Stimulated activated CD8-positive, alpha-beta memory T cell treated with anti-CD3 and anti-CD28 coated beads, Interleukin-15, amount 100 ng/mL, for 48 hours (primary cell): ENCODE results near the gene PRKCQ.
"Not testable (repeated sequence)": the region's sequence is repeated elsewhere in the genome, so short reads cannot be mapped to it uniquely, and the experiment has no call there.

Experiments used
- DNase-seq, 2 donors: peaks; one replicate each; pipeline ENCODE4 v3.0.0-alpha.2; 2020; ENCODE audit warnings: low read depth in 2 of 2

The PRKCQ gene

DNA sequence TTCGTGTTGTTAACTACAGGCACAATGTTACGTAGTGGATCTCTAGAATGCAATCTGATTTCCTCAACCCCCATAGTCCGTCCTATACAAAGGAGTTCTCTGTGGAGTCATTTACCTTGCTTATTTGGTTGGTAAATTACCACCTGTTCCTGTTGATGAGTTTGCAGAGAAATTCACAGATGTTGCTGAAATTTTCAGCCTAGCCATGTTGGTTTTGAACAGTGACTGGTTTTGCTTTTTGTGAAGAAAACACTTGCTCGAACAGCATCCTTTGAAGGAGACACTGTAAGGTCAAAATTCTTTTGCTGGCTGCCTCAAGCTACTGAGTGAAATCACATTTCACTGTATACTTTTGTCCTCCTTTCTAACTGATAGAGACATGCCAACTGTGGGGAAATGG, 15.4 kb upstream of the PRKCQ start:
- DNase-seq = no peak

DNA sequence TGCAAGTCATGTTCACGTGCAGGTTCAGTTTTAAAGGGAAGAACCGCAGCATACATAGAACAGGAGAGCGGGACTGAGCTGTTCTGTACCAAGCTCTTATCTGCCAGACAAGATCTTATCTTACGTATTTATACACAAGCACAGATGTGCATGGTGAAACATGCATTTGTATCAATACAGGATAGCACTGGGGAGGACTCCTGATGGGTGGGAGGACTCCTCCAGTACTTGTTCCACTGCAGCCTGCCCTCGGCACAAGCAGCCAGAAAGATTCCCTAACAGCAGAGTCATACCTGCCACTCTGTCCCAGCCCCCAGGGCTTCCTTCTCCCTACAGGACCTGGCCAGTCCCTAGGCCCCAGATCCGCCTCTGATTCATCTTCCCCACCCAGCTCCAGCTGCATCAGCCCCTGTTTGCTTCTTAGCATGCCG, 13.2 kb upstream of the PRKCQ start:
- no peak for DNase-seq

DNA sequence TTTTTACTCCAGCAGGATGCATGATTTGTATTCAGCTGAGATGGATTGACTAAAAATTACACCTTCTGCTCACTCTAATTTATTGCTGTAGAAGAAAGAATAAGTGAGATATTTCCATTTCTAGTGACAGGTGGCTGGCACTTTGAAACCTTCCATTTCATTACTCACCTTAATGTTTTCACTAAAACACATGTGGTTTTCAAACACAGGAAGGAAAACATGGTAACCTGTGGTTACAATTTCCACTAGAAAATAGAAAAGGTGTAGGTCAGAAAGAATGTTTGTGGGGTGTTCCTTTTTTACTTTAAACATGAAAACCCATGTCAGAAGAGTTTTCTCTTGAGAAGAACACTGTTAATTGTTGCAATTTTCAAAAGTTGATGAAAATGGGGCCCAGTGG, 12.0 kb upstream of the PRKCQ start:
- DNase-seq = no peak

DNA sequence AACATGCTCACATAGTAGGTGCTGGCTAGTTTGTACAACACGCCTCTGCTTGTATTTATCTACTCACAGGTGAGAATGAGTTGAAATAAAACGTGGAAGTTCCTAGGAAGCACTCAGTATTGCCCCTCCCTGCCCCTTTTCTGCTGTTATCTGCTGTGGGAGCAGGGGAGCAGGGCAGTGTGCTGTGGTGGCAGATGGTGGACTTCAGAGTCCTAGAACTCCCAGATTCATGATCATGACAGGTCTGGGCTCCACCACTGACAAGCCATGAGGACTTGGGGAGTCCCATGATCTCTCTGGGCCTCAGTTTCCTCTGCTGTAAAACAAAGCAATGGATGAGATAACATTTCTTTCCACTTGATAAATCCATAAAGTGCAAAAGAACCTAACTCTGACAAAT, 11.6 kb upstream of the PRKCQ start:
- DNase-seq = no peak

DNA sequence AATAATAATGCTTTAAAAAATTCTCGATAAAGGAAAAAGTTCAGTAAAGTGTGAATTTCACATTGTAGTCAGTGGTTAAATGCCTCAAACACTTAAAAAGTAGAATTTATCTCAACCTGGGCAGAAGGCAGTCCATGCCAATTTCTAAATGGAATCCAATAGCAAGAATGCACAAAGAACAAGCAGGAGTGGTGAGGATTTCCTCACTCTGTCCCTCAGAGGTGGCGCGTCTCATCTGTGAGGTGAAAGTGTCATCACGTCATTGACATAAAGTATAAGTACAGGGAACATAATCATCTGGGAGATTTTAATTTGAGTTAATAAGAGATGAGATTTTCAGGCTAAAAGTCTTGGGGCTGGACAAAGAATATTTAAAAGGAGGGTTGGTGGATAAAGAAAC, 10.0 kb upstream of the PRKCQ start:
- DNase-seq = no peak

DNA sequence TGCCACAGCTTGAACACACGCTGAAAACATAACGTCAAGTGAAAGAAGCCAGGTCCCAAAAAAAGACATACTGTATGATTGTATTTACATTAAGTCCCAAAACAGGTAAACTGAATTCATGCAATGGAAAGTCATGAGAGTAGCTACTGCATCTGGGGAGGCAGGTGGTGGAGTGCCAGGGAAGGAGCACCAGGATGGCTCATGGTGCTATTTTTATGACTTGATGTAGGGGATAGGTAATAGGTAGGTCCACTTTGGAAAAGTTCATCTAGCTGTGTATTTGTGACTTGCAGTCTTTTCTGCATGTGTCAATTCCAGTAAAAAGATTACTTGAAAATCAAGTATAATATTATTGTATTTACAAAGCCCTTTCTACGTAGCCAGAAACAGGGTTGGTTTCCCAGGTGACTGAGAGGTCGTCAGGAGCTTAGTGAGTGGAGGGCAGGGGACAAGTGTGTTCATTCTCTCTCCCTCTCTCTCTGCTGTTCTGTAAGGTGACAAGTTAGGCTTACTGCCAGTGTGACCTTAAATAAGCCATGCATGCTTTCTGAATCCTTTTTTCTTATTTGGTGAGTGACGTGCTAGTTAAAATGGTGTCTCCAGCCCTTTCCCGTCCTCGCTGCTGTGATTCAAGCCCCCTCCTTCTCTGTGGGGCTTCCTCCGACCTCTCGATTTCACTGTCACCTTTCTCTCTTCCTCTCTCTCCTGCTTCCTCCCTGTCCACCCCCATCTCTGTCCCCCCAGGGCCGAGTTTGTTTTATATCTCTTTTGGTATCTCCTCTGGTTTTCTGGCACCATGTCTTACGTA, 9.4 kb upstream of the PRKCQ start:
- DNase-seq = no peak

DNA sequence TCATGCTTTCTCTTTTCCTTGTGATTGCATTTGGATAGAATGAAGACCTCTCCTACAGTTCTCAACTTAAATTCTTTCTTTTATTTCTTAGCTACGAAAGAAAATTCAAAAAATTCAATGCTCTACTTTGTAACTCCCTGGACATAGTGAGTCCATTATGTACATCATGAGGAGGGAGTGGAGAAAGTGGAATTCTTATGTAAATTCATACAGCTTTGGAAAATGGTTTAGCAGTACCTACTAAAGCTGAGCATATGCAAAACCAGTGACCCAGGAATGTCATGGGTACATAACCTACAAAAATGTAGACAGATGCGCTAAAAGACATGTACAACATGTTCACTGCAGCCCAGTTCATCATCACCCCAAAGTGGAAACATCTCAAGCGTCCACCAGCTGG, 8.8 kb upstream of the PRKCQ start:
- DNase-seq = no peak

DNA sequence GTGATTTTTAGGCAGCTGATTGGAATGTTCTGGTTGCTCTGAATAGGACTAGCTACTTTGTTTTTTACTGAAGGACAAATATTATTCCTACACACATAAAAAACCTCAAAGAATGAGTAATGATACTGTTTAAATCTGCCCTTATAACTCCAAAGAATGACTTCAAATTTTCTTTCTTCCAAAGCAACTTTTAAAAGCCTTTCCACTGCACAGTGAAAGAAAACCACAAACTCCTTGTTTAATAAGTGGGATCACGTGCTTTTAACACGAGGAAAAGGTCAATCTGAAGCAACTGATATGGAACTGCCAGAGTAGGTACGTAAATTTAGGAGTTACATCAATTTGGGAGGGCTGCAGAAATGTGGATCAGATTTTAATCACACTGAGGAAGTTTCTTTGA, 8.0 kb upstream of the PRKCQ start:
- DNase-seq = no peak

DNA sequence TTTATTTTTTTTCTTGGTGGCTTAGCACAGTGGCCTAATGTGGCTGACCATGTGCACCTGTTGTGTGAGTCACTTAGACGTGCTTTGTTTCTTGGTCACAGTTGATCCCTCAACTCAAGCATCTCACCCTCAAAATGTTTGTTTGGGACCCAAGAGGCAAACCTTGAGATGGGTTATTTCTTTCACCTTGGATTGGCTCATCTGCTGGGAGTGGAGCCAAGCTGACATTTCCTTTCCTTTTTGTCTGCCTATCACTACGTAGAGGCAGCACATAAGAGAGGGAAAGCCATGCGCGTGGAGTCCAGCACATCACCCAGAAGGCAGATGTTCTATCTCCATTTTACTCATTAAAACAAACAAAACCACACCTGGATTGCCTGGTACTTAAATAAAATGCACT, 6.4 kb upstream of the PRKCQ start:
- DNase-seq = no peak

DNA sequence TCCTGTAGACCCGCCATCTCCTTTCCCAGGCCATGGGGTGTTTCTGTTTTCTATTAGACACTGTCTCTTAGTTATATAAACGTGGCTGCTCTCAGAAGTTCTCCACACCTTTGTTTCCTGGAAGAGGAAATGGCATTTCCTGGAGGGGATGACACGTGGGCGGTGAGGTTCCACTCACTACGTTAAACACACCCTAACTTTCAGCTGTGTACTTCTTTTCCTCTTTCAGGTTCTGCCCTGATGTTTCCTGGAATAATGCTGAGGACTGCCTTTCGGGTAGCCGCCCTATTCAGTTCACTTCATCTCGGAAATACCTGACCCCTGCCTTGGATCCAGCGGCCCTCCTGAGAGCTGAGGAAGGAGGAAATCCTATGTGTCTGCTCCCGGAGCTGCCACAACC, 3.4 kb upstream of the PRKCQ start:
- DNase-seq = peak; percentile 67 to 76

DNA sequence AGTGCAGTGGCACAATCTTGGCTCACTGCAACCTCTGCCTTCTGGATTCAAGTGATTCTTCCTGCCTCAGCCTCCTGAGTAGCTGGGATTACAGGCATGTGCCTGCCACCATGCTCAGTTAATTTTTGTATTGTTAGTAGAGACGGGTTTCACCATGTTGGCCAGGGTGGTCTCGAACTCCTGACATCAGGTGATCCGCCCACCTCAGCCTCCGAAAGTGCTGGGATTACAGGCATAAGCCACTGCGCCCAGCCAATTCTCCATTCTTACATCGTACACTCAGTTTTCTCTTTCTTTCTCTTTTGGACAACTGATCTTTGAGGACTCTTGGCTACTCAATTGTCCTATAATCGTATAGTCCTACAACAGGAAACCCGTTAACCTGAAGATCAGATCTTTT, 2.8 kb upstream of the PRKCQ start:
- DNase-seq = not testable (repeated sequence)

DNA sequence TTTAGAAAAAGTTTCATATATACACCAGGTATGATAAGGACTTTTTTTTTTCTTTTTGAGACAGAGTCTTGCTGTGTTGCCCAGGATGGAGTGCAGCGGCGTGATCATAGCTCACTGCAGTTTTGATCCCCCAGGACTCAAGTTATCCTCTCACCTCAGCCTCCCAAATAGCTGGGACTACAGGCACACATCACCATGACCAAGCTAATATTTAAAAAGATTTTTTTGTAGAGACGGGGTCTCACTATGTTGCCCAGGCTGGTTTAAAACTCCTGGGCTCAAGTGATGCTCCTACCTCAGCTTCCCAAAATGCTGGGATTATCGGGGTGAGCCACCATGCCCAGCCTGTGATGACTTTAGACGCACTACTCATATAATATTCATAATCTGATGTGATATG, 2.2 kb upstream of the PRKCQ start:
- DNase-seq = no peak

DNA sequence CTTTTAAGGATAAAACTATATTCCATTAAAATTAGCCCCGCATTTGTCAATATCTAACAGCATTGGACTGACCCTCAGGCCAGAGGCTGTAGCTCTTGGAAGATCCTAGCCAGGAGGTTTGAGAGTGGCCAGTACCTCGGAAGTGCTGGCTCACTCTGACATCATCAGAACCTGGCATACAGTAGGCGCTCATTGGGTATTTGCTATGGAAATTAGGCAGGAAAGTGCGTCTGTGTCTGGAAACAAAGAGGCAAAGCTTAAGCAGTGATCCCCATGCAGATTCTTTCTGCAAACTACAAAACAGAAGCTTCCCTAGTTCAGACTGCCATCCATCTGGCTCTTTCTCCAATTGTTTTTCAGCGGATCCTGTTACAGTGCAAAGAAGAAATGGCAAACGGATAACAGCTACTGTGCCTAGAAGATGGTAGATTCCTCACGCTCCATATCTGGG, 1.7 kb upstream of the PRKCQ start:
- DNase-seq = no peak

DNA sequence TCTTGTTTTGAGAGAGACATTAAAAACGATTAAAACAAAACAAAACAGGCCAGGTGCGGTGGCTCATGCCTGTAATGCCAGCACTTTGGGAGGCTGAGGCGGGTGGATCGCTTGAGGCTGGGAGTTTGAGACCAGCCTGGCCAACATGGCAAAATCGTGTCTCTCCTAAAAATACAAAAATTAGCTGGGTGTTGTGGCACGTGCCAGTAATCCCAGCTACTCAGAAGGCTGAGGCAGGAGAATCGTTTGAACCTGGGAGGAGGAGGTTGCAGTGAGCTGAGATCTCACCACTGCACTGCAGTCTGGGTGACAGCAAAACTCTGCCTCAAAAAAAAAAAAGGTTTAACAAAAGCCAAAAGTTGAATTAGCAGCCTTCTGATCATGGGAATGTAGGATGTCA, 1.1 kb upstream of the PRKCQ start:
- not testable (repeated sequence) for DNase-seq

DNA sequence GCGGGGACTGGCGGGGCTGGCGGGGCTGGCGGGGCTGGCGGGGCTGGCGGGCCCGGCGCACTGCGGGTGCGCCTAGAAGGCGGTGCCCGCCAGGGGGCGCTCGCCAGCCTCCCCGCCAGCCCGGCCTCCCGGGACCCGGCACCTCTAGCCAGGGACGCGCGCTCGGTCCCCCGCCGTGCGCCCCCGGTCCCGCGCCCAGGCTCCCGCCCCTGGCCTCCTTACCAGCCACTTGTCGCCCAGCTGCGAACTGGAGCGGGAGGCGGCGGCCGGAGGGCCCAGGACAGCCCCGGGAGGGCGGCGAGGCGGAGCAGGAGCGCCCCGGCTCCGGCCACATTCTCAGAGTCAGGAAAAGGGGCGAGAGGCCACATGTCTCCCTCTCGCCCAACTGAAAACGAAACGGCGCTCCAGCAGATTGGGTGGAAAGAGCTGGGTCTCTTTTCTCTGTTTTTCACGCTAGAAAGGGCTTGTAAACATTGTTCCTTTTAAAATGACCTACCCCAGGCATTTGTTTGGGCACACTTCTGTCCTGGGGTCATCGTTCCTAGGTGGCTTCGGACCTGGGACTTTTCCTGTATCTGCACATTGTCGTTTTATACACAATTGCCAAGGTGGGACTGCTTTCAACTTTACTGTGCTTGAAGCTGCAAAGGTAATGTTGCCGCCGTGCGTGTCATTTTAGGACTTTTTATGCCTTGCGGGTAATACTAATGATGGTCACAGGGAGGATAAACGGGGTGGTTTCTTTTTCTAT, 378 bp upstream of the PRKCQ start:
- DNase-seq = peak; percentile 76 to 84

DNA sequence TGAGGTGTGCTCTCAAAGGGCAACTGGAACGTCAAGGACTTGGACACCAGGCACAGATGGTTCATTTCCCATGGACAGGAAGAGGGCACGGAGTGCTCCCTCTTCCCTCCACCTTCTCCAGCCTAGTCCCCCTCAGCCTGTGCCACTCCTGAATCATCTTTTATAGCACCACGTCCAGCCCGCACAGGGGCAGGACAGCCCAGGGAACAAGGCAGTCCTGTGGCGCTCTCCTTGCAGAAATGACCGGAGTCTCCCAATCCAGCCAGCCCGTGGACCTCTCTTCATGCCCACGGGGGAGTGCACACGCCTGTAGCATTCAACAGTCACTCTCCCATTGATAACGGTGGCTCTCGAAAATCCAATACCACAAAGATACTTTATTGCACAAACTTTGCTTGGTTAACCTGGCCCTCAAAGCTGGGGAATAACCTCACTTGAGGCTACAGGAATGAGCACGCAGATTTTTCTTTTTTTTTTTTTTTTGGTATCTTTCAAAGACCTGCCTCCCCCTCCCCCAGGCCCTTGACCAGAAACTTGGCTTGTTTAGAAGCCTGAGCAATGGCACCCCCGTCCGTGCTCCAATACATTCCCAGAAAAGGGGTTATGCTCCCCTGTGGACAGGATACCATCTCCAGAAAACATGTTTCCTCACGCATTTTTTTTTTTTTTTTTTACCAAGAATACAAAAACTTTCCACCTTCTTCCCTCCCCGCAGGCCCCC, 733 bp downstream of the PRKCQ start:
- no peak for DNase-seq

DNA sequence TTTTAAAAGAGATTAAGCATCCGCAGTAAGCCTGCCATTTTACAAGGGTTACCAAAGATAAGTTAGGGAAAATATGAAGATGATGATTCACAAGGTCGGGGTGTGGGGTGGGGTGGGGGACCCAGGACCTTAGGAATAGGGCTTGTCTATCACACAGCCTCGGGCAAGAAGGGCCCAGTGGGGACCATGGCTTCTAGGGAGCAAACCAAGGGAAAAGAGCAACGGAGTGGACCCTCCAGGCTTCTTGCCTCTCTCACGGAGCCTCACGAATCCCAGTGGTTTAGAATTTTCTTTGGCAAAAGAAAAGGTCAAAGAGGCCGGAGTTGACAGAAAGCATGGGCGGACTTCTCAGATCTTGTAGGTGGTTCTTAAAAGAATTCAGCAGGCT, 1.3 kb downstream of the PRKCQ start:
- DNase-seq = no peak

DNA sequence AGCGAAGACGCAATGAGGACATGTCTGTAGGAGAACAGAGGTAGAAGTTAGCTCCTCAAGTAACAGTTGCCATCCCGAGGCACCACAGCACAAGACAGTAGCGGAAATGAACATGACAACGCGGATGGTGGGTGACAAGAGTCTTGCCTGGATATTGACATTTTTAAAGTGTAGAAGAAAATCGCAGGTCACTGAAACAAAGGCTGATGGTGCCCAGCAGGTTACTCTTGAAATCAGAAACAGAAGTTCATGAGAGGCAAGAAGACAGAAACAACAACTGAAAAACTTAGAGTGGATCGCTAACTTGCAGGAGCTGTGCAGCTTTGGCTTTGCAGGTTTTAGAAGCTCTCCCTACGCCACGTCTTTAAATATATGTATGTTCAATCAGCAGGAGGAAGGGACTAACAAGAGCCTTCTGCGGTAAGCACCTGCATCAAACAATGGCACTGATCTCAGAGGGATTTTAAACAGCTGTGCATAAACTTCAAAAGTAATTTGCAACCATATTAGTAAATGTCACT, 1.8 kb downstream of the PRKCQ start:
- DNase-seq = no peak

DNA sequence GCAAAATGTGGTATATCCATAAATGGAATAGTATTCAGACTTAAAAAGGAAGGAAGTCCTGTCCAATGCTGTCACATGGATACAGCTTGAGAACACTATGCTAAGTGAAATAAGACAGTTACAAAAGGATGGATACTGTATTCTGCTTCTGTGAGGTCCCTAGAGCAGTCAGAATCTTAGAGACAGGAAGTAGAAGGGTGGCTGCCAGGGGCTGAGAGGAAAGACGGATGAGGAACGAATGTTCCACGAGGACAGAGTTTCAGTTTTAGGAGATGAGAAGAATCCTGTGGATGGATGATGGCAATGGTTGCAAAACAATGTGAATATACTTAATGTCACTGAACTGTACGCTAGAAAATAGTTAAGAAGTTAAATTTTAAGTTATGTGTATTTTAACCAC, 3.8 kb downstream of the PRKCQ start:
- DNase-seq = no peak

DNA sequence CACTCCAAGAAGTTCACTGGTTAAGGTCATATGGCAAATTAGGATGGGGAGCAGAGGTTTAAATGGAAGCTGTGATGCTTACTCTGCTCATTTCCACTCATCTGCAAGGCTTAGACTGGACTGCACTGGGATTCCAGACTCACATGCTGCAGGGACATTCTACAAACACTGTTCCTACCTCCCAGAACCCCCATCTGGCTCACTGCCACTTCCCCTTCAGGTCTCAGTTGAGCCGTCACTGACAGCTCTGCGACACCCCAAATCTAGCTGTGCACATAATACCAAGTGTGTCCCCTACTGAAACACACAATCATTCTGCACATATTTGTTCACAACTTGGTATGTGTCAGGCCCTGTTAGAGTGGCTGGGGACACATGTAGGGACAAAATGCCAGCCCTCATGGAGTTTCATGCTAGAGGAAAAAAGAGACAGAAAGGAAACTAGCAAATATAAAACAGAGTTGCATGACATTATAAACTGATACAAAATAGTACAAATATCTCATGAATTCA, 5.4 kb downstream of the PRKCQ start:
- no peak for DNase-seq

DNA sequence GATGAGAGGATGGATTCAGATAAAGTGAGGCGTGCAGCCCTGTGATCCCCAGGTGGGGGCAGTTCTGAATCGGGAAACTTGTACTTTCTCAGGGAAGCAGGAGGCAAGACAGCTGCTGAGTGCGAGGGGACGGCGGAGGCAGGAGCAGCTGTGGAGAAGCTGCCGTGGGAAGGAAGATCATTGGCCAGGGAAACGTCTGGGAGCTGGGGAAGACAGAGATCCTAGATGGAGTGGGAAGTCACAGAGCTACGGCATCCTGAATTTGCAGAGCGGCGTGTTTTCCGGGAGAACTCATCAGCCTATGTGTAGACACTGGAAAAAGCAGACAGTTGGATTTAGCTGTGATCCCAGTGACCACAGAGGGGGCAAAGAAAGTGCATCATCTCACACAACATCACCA, 9.2 kb downstream of the PRKCQ start:
- no peak for DNase-seq

DNA sequence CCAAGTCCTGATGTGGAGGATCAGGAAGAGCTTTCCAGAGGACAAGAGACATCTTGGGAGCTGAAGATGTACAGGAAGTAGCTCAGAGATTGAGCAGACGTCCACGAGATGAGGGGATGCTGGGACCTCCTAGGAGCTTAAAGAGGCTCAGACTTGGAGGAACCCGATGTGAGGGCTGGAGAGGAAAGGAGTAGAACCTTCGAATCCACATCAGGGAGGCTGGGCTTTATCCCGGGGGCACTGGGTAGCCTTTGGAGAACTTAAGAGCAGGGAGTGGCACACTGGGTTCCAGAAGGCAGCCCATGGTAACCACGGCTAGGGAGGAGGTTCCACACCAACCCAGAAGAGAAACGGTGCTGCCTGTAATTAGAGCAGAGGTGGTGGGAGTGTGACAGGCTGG, 10.8 kb downstream of the PRKCQ start:
- no peak for DNase-seq
